Coronary artery (tissue), 2 donors: Measurements from ENCODE around the gene SNX10.

Experiments used
- DNase-seq: peaks from one replicate; pipeline ENCODE4 v3.0.0-alpha.2; 2017; ENCODE audit warnings: low spot score
- H3K27ac ChIP-seq, 2 donors: fragments of 200-600 bp; sonication (generic); one replicate each; pipeline ENCODE4 v1.5.1; 2016 to 2019
- H3K4me3 ChIP-seq: fragments of 200-600 bp; sonication (generic); 2 replicates; pipeline ENCODE4 v1.5.1; 2016; ENCODE audit warnings: mild to moderate bottlenecking, moderate library complexity
- TF ChIP-seq, protein P1 (sequence below): fragments of 200-600 bp; sonication (generic); IDR thresholded peaks from one replicate; pipeline ENCODE4 v1.5.1; 2019; ENCODE audit warnings: antibody characterized with exemption

Gene SNX10

GRCh38 chr7:26321435-26321834, 29.8 kb downstream of the SNX10 start:
- TF ChIP-seq, protein P1, sequence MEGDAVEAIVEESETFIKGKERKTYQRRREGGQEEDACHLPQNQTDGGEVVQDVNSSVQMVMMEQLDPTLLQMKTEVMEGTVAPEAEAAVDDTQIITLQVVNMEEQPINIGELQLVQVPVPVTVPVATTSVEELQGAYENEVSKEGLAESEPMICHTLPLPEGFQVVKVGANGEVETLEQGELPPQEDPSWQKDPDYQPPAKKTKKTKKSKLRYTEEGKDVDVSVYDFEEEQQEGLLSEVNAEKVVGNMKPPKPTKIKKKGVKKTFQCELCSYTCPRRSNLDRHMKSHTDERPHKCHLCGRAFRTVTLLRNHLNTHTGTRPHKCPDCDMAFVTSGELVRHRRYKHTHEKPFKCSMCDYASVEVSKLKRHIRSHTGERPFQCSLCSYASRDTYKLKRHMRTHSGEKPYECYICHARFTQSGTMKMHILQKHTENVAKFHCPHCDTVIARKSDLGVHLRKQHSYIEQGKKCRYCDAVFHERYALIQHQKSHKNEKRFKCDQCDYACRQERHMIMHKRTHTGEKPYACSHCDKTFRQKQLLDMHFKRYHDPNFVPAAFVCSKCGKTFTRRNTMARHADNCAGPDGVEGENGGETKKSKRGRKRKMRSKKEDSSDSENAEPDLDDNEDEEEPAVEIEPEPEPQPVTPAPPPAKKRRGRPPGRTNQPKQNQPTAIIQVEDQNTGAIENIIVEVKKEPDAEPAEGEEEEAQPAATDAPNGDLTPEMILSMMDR, result no peak
- no peak for DNase-seq
- Histone ChIP-seq H3K4me3 (no peak overlapping the region), H3K27ac (no peak overlapping the region)

- DNase-seq, result no peak
- Histone ChIP-seq H3K4me3 (no peak overlapping the region), H3K27ac (no peak overlapping the region)
- TF ChIP-seq, protein P1, result no peak
Measured at GRCh38 chr7:26326211-26326610, 34.5 kb downstream of the SNX10 start.

- Histone ChIP-seq H3K27ac (no peak overlapping the region), H3K4me3 (no peak overlapping the region)
- no peak for DNase-seq
- TF ChIP-seq, protein P1, result no peak
Measured at GRCh38 chr7:26328498-26329390, 37.1 kb downstream of the SNX10 start.

DNA sequence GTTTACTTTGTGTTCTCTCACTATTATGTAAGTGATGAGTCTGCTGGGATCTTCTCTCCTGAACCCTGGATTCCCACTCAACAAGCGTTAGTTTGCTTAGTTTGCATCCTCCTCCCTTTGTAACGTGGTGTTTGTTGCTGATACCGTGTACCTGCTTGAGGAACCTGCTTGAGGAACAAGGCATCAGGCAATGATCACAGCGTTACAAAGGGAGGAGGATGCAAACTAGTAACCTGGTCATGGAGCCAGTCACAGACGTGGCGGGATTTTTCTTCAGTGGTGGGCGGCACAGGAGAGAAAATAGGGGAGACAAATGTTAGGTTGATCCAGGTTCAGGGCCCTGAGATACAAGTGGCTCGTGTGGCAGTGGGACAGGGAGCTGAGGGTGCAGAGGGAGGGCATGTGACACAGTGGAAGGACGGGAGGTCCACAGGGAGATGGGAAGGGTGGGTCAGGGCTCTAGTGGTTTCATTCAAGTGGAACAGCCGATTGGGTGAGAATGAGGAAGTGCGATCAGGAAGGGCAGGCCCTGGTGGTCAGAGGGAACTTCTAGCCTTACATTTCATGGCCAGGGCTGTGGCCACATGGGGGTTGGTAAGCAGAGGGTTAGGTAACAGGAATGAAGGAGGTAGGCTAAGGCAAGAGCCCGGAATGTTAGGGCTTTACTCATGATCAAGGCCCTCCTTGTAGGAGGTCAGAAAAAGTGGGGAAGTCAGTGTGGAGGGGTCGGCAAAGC, 38.0 kb downstream of the SNX10 start:
- TF ChIP-seq, protein P1, result no peak
- H3K27ac ChIP-seq, result no peak overlapping the region
- DNase-seq, result no peak

GRCh38 chr7:26331113-26331512, 39.5 kb downstream of the SNX10 start:
- no peak overlapping the region for H3K27ac ChIP-seq
- TF ChIP-seq, protein P1, result no peak
- H3K4me3 ChIP-seq, result no peak overlapping the region
- no peak for DNase-seq

More for the DNA sequence above, 38.0 kb downstream of the SNX10 start:
- no peak overlapping the region for H3K4me3 ChIP-seq

DNA sequence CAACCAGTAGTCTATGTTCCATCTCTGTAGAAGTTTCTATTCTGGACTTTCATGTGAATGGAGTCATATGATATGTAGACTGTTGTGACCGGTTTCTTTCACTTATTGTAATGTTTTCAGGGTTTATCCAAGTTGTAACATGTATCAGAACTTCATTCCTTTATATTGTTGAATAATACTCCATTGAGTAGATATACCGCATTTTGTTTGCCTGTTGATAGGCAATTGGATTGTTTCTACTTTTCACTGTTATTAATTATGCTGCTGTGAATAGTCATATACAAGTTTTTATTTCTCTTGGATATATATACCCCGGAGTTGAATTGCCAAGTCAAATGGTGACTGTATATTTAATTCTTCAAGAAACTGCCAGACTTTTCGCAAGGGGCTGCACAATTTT, 40.1 kb downstream of the SNX10 start:
- no peak for DNase-seq
- Histone ChIP-seq H3K4me3 (no peak overlapping the region), H3K27ac (no peak overlapping the region)
- TF ChIP-seq, protein P1, result no peak
